ENCODE data around the gene DOCK6. TPM values are rescaled to one million over a fixed set of nuclear protein-coding genes. Genes with fewer than 3 reads are reported as not detected.

The DOCK6 gene
- total RNA-seq, 1 experiment from 2014 or later, result 82.4 TPM

DNA sequence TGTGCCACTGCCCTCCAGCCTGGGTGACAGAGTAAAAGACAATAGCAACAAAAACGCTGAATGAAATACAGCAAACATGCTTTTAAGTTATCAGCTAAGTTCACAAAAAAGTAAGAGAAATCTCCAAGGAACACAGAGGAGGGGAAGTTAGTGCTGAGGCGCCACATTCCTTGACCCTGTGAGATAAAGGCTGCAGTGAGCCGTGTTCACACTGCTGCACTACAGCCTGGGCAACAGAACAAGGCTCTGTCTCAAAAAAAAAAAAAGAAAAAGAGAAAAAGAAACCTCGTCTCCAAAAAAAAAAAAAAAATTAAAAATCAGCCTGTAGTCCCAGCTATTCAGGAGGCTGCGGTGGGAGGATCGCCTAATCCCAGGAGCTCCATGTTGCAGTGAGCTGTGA is 16.3 kb upstream of the DOCK6 start:
- Histone ChIP-seq H3K79me2 (ENCODE audit: insufficient read depth, low read length) (no peaks in the 10 kb centered on the region), H3K27me3 (ENCODE audit: insufficient read depth, low read length) (no peaks in the 10 kb centered on the region), H3K9me3 (ENCODE audit: control insufficient read depth in 1 of 2, insufficient read depth in 1 of 2, low read depth in 1 of 2, low read length in 2 of 2) (no peaks in the 10 kb centered on the region), H3K4me3 (replicated peaks in 1 of 2; ENCODE audit: low read depth in 1 of 2, low read length in 2 of 2) (no peak overlapping the region), H3K4me1 (ENCODE audit: control insufficient read depth in 1 of 2, insufficient read depth in 2 of 2, low read length in 2 of 2) (no peaks in the 10 kb centered on the region), H3K4me2 (ENCODE audit: low read length) (no peak overlapping the region), H3K9ac (ENCODE audit: low read length) (no peak overlapping the region), H3K27ac (ENCODE audit: low read depth, low read length) (no peak overlapping the region), H4K20me1 (ENCODE audit: insufficient read depth) (no peaks in the 10 kb centered on the region), H3K9me2 (ENCODE audit: insufficient read depth) (no peaks in the 10 kb centered on the region), H3K36me3 (ENCODE audit: control insufficient read depth in 1 of 2, insufficient read depth in 2 of 2, low read length in 2 of 2) (no peaks in the 10 kb centered on the region), H2AFZ (ENCODE audit: low read depth, low read length, poor library complexity, severe bottlenecking) (no peak overlapping the region)
- intact Hi-C loops (cut with micrococcal nuclease), result no loop called here
- BruUV-seq (replicated peaks), result no TSS peak
- TF ChIP-seq SIN3A (IDR thresholded peaks at IDR 0.05; ENCODE audit: low read depth) (no peak), EGR1 (IDR thresholded peaks at IDR 0.05; ENCODE audit: low read depth) (no peak), POLR2A (IDR thresholded peaks at IDR 0.05; ENCODE audit: borderline replicate concordance, extremely low read depth, insufficient read depth, insufficient read length) (no peak), SRF (IDR thresholded peaks at IDR 0.05; ENCODE audit: low read depth) (no peak), TCF7L2 (IDR thresholded peaks at IDR 0.05; ENCODE audit: borderline replicate concordance, extremely low read depth, insufficient read depth, insufficient read length) (no peak)
- DNase-seq (ENCODE audit: low read depth, low spot score) (no peak), ATAC-seq (no peak)
- ChIA-PET CTCF (interaction anchor here (0.7 kb wide), 1 partner anchor 18 kb away, joined by 7 read pairs; no protein-coding TSS in a partner anchor), POLR2A (interaction anchor here (0.6 kb wide), 1 partner anchor 41 kb away, joined by 3 read pairs; no protein-coding TSS in a partner anchor), RAD21 (ENCODE audit: low non-redundant PET in 1 of 2, low total read pairs in 2 of 2, uncharacterized antibody in 2 of 2, unreplicated experiment in 2 of 2) (no interaction called here)

DNA sequence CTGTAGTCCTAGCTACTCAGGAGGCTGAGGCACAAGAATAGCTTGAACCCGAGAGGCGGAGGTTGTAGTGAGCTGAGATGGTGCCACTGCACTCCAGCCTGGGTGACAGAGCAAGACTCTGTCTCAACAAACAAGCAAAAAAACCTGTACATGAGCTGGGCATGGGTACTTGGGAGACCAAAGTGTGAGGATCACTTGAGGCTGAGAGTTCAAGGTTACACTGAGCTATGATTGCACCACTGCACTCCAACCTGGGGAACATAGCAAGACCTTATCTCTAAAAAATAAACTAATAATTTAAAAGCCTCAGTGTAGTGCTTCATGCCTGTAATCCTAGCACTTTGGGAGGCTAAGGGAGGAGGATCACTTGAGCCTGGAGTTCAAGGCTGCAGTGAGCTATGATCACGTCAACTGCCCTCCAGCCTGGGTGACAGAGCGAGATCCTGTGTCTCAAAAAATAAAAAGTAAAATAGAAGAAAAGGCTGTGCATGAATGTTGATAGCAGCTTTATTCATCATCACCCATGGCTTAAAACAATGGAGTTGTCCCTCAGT is 12.3 kb upstream of the DOCK6 start:
- H3K9me3 ChIP-seq (ENCODE audit: control insufficient read depth in 1 of 2, insufficient read depth in 1 of 2, low read depth in 1 of 2, low read length in 2 of 2), result no peaks in the 10 kb centered on the region
- no peak overlapping the region for H3K27ac ChIP-seq (ENCODE audit: low read depth, low read length)
- no peaks in the 10 kb centered on the region for H3K36me3 ChIP-seq (ENCODE audit: control insufficient read depth in 1 of 2, insufficient read depth in 2 of 2, low read length in 2 of 2)
- intact Hi-C loops (cut with micrococcal nuclease), result no loop called here
- H3K27me3 ChIP-seq (ENCODE audit: insufficient read depth, low read length), result no peaks in the 10 kb centered on the region
- ChIA-PET RAD21 (ENCODE audit: low non-redundant PET in 1 of 2, low total read pairs in 2 of 2, uncharacterized antibody in 2 of 2, unreplicated experiment in 2 of 2) (interaction anchor here in 1 of 2 experiments (0.6 kb wide), 1 partner anchor 131 kb away, joined by 3 read pairs; no protein-coding TSS in a partner anchor), POLR2A (no interaction called here), CTCF (no interaction called here)
- no peak overlapping the region for H3K9ac ChIP-seq (ENCODE audit: low read length)
- no peak for ATAC-seq
- H2AFZ ChIP-seq (ENCODE audit: low read depth, low read length, poor library complexity, severe bottlenecking), result no peak overlapping the region
- no peak overlapping the region for H3K4me2 ChIP-seq (ENCODE audit: low read length)
- no peaks in the 10 kb centered on the region for H3K79me2 ChIP-seq (ENCODE audit: insufficient read depth, low read length)
- H3K4me1 ChIP-seq (ENCODE audit: control insufficient read depth in 1 of 2, insufficient read depth in 2 of 2, low read length in 2 of 2), result peaks cover 0 to 12% of the 10 kb centered on the region in 2 experiments; a peak in 2 of 4 replicates
- H3K9me2 ChIP-seq (ENCODE audit: insufficient read depth), result no peaks in the 10 kb centered on the region
- H4K20me1 ChIP-seq (ENCODE audit: insufficient read depth), result no peaks in the 10 kb centered on the region
- no TSS peak for BruUV-seq (replicated peaks)
- H3K4me3 ChIP-seq (replicated peaks in 1 of 2; ENCODE audit: low read depth in 1 of 2, low read length in 2 of 2), result no peak overlapping the region
- no peak for DNase-seq (ENCODE audit: low read depth, low spot score)
- TF ChIP-seq ZNF274 (IDR thresholded peaks at IDR 0.05; ENCODE audit: low read depth, low read length) (no peak), POLR2A (IDR thresholded peaks at IDR 0.05; ENCODE audit: borderline replicate concordance, extremely low read depth, insufficient read depth, insufficient read length) (no peak), EZH2 (IDR thresholded peaks at IDR 0.05) (no peak), SRF (IDR thresholded peaks at IDR 0.05; ENCODE audit: low read depth) (no peak), ZFX (IDR thresholded peaks at IDR 0.05) (no peak), EZH2phosphoT487 (IDR thresholded peaks at IDR 0.05; ENCODE audit: borderline replicate concordance) (no peak), SP1 (IDR thresholded peaks at IDR 0.05; ENCODE audit: low read depth) (no peak), ELF1 (IDR thresholded peaks at IDR 0.05; ENCODE audit: borderline replicate concordance, low read depth) (no peak), RAD21 (IDR thresholded peaks at IDR 0.05; ENCODE audit: low read depth) (no peak), TCF7L2 (IDR thresholded peaks at IDR 0.05; ENCODE audit: borderline replicate concordance, extremely low read depth, insufficient read depth, insufficient read length) (no peak), EGR1 (IDR thresholded peaks at IDR 0.05; ENCODE audit: low read depth) (no peak)
- TF ChIP-seq, protein P1, sequence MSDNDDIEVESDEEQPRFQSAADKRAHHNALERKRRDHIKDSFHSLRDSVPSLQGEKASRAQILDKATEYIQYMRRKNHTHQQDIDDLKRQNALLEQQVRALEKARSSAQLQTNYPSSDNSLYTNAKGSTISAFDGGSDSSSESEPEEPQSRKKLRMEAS (IDR thresholded peaks at IDR 0.05), result no peak
- TF ChIP-seq, protein P2, sequence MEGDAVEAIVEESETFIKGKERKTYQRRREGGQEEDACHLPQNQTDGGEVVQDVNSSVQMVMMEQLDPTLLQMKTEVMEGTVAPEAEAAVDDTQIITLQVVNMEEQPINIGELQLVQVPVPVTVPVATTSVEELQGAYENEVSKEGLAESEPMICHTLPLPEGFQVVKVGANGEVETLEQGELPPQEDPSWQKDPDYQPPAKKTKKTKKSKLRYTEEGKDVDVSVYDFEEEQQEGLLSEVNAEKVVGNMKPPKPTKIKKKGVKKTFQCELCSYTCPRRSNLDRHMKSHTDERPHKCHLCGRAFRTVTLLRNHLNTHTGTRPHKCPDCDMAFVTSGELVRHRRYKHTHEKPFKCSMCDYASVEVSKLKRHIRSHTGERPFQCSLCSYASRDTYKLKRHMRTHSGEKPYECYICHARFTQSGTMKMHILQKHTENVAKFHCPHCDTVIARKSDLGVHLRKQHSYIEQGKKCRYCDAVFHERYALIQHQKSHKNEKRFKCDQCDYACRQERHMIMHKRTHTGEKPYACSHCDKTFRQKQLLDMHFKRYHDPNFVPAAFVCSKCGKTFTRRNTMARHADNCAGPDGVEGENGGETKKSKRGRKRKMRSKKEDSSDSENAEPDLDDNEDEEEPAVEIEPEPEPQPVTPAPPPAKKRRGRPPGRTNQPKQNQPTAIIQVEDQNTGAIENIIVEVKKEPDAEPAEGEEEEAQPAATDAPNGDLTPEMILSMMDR (IDR thresholded peaks at IDR 0.05 in 2 of 3, conservative IDR thresholded peaks at IDR 0.05 in 1 of 3; ENCODE audit: borderline replicate concordance in 1 of 3, insufficient read depth in 1 of 3, low read depth in 2 of 3, low read length in 2 of 3), result no peak
- TF ChIP-seq, protein P3, sequence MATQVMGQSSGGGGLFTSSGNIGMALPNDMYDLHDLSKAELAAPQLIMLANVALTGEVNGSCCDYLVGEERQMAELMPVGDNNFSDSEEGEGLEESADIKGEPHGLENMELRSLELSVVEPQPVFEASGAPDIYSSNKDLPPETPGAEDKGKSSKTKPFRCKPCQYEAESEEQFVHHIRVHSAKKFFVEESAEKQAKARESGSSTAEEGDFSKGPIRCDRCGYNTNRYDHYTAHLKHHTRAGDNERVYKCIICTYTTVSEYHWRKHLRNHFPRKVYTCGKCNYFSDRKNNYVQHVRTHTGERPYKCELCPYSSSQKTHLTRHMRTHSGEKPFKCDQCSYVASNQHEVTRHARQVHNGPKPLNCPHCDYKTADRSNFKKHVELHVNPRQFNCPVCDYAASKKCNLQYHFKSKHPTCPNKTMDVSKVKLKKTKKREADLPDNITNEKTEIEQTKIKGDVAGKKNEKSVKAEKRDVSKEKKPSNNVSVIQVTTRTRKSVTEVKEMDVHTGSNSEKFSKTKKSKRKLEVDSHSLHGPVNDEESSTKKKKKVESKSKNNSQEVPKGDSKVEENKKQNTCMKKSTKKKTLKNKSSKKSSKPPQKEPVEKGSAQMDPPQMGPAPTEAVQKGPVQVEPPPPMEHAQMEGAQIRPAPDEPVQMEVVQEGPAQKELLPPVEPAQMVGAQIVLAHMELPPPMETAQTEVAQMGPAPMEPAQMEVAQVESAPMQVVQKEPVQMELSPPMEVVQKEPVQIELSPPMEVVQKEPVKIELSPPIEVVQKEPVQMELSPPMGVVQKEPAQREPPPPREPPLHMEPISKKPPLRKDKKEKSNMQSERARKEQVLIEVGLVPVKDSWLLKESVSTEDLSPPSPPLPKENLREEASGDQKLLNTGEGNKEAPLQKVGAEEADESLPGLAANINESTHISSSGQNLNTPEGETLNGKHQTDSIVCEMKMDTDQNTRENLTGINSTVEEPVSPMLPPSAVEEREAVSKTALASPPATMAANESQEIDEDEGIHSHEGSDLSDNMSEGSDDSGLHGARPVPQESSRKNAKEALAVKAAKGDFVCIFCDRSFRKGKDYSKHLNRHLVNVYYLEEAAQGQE (IDR thresholded peaks at IDR 0.05; ENCODE audit: low read depth), result no peak
